ENCODE data around the gene CHST5.
A peak's percentile ranks its signal among the peaks of the same experiment; 100 is the strongest.

Gene CHST5

DNA sequence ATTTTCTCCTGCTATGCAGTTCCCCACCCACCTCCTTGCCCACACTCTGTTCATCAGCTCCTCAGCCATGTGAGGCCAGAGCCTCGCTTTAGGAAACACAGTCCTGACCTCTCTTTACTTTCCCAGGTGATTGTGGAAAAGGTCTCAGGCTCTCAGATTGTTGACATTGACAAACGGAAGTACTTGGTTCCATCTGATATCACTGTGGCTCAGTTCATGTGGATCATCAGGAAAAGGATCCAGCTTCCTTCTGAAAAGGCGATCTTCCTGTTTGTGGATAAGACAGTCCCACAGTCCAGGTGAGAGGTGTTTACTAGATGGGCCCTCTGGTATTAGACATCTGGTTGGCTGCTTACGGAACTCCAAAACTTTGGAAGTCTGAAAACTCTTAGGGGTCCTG is 32.0 kb upstream of the CHST5 start:
- Histone ChIP-seq H3K36me3 (ENCODE audit: control insufficient read depth in 2 of 2, insufficient read depth in 2 of 2, low read length in 2 of 2) (peaks cover 28 to 45% of the 10 kb centered on the region in 2 donors), H3K4me3 (ENCODE audit: low read length in 2 of 2) (peak overlapping the region in 1 of 2 donors; percentile 20), H3K9ac (ENCODE audit: low read depth in 1 of 2, low read length in 2 of 2) (no peak overlapping the region), H3K9me3 (ENCODE audit: control insufficient read depth in 2 of 2, low read length in 2 of 2) (no peaks in the 10 kb centered on the region), H3K27me3 (ENCODE audit: control insufficient read depth in 2 of 2, insufficient read depth in 2 of 2, low read length in 2 of 2) (no peaks in the 10 kb centered on the region), H3K27ac (ENCODE audit: low read depth in 2 of 2, low read length in 2 of 2) (no peak overlapping the region), H3K4me1 (ENCODE audit: control insufficient read depth in 2 of 2, insufficient read depth in 2 of 2, low read length in 2 of 2) (peaks cover 18 to 22% of the 10 kb centered on the region in 2 donors)

DNA sequence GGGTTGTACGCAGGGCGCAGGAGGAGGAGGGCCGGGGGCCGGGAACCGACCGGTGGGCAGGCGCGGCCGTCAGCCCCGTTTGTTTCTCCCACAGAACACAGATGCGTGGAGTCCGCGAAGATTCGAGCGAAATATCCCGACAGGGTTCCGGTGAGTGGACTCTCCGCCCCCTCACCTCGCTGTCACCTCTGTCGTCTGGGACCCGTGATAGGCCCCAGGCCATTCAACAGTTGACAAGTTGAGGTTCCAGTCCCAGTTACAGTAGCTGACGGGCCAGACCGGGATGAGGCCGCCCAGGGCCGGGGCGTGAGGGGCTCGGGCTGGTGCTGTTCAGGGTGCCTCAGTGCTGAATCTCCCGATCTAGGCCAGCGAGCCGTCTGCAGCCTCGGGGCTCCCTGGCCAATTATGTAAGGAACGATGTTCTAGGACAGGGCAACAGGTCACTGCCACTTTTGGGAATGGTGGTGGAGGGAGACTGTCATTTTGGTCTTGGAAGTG is 30.9 kb upstream of the CHST5 start:
- Histone ChIP-seq H3K36me3 (ENCODE audit: control insufficient read depth in 2 of 2, insufficient read depth in 2 of 2, low read length in 2 of 2) (peaks cover 20 to 34% of the 10 kb centered on the region in 2 donors), H3K4me1 (ENCODE audit: control insufficient read depth in 2 of 2, insufficient read depth in 2 of 2, low read length in 2 of 2) (peaks cover 18 to 22% of the 10 kb centered on the region in 2 donors), H3K9ac (ENCODE audit: low read depth in 1 of 2, low read length in 2 of 2) (peak overlapping the region; percentile 83 to 86), H3K4me3 (ENCODE audit: low read length in 2 of 2) (peak overlapping the region; percentile 83 to 91), H3K27me3 (ENCODE audit: control insufficient read depth in 2 of 2, insufficient read depth in 2 of 2, low read length in 2 of 2) (no peaks in the 10 kb centered on the region), H3K9me3 (ENCODE audit: control insufficient read depth in 2 of 2, low read length in 2 of 2) (no peaks in the 10 kb centered on the region), H3K27ac (ENCODE audit: low read depth in 2 of 2, low read length in 2 of 2) (peak overlapping the region; percentile 76)

DNA sequence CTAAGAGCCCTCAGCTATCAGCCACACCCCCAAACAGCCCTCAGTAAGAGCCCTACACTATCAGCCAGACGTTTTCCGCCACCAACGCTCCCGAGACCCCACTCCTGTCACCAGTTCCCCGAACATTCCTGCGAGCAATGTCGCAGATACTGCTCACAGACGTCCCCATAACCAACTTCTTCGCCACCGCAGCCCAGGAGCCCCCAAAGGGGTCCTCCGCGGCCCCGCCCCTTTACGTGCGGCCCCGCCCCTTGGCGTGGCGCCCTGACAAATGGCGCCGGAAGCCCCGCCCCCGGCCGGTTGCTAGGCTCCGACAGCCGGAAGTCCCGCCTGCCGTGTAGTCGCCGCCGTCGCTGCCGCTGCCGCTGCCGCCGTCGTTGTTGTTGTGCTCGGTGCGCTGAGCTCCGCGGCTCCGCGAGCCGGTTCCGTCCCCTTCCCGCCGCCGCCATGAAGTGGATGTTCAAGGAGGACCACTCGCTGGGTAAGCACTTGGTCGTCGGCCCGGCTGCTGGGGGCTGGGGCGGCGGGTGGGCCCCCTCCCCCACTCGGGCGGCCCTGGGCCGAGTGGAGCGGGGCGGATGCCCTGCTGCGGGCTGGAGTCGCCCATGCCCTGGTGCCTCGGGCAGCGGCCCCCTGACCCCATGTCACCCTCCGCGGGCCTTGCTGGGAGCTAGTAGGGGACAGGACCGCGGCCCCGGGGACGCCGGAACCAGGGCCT is 30.3 kb upstream of the CHST5 start, which contains the start of gene GABARAPL2:
Gene GABARAPL2, plus strand, starts transcription at position 340 of the 718 bp plus-strand sequence. Its CDS starts 108 bp downstream, at position 448.
- Histone ChIP-seq H3K4me1 (ENCODE audit: control insufficient read depth in 2 of 2, insufficient read depth in 2 of 2, low read length in 2 of 2) (peaks cover 18 to 22% of the 10 kb centered on the region in 2 donors), H3K4me3 (ENCODE audit: low read length in 2 of 2) (peak within 1 kb of the TSS; percentile 83 to 91), H3K9ac (ENCODE audit: low read depth in 1 of 2, low read length in 2 of 2) (peak within 1 kb of the TSS; percentile 86 to 88), H3K9me3 (ENCODE audit: control insufficient read depth in 2 of 2, low read length in 2 of 2) (no peaks in the 10 kb centered on the region), H3K36me3 (ENCODE audit: control insufficient read depth in 2 of 2, insufficient read depth in 2 of 2, low read length in 2 of 2) (peaks cover 18 to 32% of the 10 kb centered on the region in 2 donors), H3K27me3 (ENCODE audit: control insufficient read depth in 2 of 2, insufficient read depth in 2 of 2, low read length in 2 of 2) (peaks cover 0 to 1% of the 10 kb centered on the region in 2 donors), H3K27ac (ENCODE audit: low read depth in 2 of 2, low read length in 2 of 2) (peak within 1 kb of the TSS; percentile 76)

DNA sequence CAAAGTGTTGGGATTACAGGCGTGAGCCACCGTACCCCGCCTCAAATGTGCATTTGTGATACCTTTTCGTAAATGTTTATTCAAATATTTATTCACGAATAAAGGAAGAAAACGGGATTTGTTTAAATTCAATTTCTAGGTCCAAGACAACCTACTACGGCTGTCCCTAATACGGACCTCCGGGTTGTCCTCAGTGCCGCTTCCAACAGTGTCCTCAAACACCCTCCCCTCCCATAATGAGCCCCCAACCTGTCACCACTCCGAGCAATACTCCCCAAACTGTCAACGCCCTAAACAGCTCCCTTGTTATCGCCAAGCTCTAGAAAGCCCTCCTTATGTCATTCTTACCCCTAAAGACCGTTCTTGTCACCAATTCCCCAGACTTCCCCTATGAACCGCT is 29.7 kb upstream of the CHST5 start:
- Histone ChIP-seq H3K4me3 (ENCODE audit: low read length in 2 of 2) (peak overlapping the region; percentile 83 to 91), H3K27ac (ENCODE audit: low read depth in 2 of 2, low read length in 2 of 2) (peak overlapping the region; percentile 76), H3K9me3 (ENCODE audit: control insufficient read depth in 2 of 2, low read length in 2 of 2) (no peaks in the 10 kb centered on the region), H3K4me1 (ENCODE audit: control insufficient read depth in 2 of 2, insufficient read depth in 2 of 2, low read length in 2 of 2) (peaks cover 18 to 22% of the 10 kb centered on the region in 2 donors), H3K36me3 (ENCODE audit: control insufficient read depth in 2 of 2, insufficient read depth in 2 of 2, low read length in 2 of 2) (peaks cover 16 to 27% of the 10 kb centered on the region in 2 donors), H3K27me3 (ENCODE audit: control insufficient read depth in 2 of 2, insufficient read depth in 2 of 2, low read length in 2 of 2) (peaks cover 0 to 2% of the 10 kb centered on the region in 2 donors), H3K9ac (ENCODE audit: low read depth in 1 of 2, low read length in 2 of 2) (peak overlapping the region; percentile 86 to 88)

DNA sequence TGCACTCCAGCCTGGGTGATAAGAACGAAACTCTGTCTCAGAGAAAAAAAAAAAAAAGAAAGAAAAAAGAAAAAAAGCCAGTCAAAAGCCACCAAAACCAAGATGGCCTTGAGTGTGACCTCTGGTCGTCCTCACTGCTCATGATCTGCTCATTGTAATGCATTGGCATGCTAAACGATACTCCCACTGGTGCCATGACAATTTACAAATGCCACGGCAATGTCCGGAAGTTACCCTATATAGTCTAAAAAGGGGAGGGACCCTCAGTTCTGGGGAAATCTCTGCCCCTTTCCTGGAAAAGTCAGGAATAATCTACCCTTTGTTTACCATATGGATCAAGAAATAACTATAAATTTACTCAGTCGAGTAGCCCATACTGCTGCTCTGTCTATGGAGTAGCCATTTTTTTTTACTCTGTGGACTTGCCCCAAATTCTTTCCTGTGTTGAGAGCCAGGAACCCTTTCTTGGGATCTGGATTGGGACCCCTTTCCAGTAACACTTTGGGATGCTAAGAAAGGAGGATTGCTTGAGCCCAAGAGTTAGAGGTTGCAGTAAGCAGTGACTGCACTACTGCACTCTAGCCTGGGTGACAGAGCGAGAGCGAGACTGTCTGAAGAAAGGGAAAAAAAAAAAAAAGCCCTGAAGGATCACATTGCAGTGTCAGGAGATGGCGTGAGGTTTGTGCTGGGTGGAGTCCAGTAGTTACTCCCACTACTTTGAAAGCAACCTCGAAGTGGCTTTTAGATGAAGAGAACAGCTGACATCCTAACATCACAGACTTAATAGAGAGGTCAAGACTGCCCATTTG is 23.9 kb upstream of the CHST5 start:
- Histone ChIP-seq H3K4me3 (ENCODE audit: low read length in 2 of 2) (no peak overlapping the region), H3K9me3 (ENCODE audit: control insufficient read depth in 2 of 2, low read length in 2 of 2) (no peaks in the 10 kb centered on the region), H3K4me1 (ENCODE audit: control insufficient read depth in 2 of 2, insufficient read depth in 2 of 2, low read length in 2 of 2) (peaks cover 4 to 15% of the 10 kb centered on the region in 2 donors), H3K27me3 (ENCODE audit: control insufficient read depth in 2 of 2, insufficient read depth in 2 of 2, low read length in 2 of 2) (peaks cover 0 to 2% of the 10 kb centered on the region in 2 donors), H3K9ac (ENCODE audit: low read depth in 1 of 2, low read length in 2 of 2) (no peak overlapping the region), H3K27ac (ENCODE audit: low read depth in 2 of 2, low read length in 2 of 2) (no peak overlapping the region), H3K36me3 (ENCODE audit: control insufficient read depth in 2 of 2, insufficient read depth in 2 of 2, low read length in 2 of 2) (no peaks in the 10 kb centered on the region)

DNA sequence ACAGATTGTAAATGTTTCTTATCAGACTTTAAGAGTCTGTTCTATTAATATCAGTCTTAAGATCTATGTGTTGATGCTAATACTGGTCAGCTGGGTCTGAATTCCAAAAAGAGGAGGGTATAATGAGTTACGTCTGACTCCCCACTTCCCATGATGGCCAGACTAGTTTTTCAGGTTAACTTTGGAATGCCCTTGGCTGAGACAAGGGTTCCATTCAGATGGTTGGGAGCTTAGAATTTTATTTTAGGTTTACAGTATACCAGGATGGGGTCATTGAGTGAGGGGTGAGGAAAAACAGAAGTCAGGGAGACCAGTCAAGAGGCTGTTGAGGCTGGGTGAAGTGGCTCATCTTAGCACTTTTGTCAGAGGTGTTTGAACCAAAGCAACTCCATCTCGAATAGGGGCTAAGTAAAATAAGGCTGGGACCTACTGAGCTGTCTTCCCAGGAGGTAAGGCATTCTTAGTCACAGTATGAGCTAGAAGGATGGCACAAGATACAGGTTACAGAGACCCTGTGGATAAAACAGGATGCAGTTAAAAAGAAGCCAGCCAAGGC is 23.0 kb upstream of the CHST5 start:
- H3K4me1 ChIP-seq (ENCODE audit: control insufficient read depth in 2 of 2, insufficient read depth in 2 of 2, low read length in 2 of 2), result peaks cover 4 to 15% of the 10 kb centered on the region in 2 donors
- H3K4me3 ChIP-seq (ENCODE audit: low read length in 2 of 2), result no peak overlapping the region
- no peak overlapping the region for H3K27ac ChIP-seq (ENCODE audit: low read depth in 2 of 2, low read length in 2 of 2)
- H3K27me3 ChIP-seq (ENCODE audit: control insufficient read depth in 2 of 2, insufficient read depth in 2 of 2, low read length in 2 of 2), result peaks cover 0 to 2% of the 10 kb centered on the region in 2 donors
- no peak overlapping the region for H3K9ac ChIP-seq (ENCODE audit: low read depth in 1 of 2, low read length in 2 of 2)
- no peaks in the 10 kb centered on the region for H3K36me3 ChIP-seq (ENCODE audit: control insufficient read depth in 2 of 2, insufficient read depth in 2 of 2, low read length in 2 of 2)
- H3K9me3 ChIP-seq (ENCODE audit: control insufficient read depth in 2 of 2, low read length in 2 of 2), result no peaks in the 10 kb centered on the region

DNA sequence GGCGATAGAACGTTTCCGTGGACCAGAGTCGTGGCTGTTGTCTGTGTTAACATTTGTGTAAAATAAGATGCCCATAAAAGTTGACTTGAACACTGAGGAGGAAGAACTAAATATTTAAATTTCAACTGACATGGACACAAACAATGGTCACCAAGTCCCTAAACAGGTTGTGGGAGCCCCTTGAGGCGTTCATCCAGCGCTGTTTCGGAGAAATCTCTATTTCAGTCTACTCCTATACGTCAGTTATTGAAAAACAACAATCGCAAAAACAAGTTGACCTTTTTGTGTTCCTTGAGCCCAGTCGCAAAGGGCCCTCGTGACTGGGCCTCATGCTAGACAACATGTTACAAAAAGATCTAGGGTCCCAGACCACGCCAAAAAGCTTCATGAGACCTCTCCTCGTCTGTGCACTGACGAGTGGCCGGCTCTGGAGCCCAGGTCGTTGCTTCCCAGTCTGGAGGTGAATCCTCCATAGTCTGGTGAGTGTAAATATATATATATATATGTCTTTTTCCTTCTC is 20.6 kb upstream of the CHST5 start:
- Histone ChIP-seq H3K27ac (ENCODE audit: low read depth in 2 of 2, low read length in 2 of 2) (peak overlapping the region; percentile 56 to 71), H3K4me3 (ENCODE audit: low read length in 2 of 2) (peak overlapping the region; percentile 75 to 80), H3K36me3 (ENCODE audit: control insufficient read depth in 2 of 2, insufficient read depth in 2 of 2, low read length in 2 of 2) (no peaks in the 10 kb centered on the region), H3K9me3 (ENCODE audit: control insufficient read depth in 2 of 2, low read length in 2 of 2) (no peaks in the 10 kb centered on the region), H3K27me3 (ENCODE audit: control insufficient read depth in 2 of 2, insufficient read depth in 2 of 2, low read length in 2 of 2) (peaks cover 0 to 2% of the 10 kb centered on the region in 2 donors), H3K9ac (ENCODE audit: low read depth in 1 of 2, low read length in 2 of 2) (peak overlapping the region in 1 of 2 donors; percentile 62), H3K4me1 (ENCODE audit: control insufficient read depth in 2 of 2, insufficient read depth in 2 of 2, low read length in 2 of 2) (peaks cover 4 to 15% of the 10 kb centered on the region in 2 donors)

DNA sequence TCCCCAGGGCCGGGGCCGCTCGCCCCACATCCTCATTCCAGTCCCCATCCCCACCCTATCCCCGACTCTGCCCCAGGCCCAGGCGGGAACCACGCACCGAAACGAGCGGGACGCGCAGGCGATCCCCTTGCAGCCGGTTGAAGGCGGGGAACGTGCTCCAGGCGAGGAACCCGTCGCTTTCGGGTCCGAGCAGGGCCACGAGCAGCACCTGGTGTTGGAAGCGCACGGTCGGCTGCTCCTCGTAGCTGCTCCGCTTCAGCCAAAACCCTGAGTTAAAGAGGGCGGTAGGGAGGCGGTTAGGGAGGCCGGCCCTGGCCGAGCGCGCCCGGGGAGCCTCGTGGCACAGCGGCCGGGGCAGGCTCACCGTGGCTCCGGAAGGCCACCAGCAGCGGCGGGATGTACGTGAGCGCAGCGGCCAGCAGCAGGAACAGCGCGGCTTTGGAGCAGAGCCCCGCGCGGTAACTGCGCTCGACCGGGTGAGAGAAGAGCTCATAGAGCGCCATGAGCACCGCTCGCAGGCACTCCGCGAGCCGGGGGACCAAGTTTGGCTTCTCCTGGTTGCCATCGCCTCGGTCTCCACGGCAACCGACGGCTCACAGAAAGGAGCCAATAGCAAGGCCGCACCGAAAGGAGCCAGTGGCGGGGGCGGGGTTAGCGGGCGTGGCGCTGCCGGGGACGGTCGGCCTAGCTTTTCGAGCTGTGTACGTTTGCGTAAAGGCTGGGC is 20.0 kb upstream of the CHST5 start, which contains the start of gene TMEM231:
Gene TMEM231, minus strand, starts transcription at position 546 of the 724 bp plus-strand sequence. Its CDS starts 43 bp downstream, at position 503.
- no peaks in the 10 kb centered on the region for H3K36me3 ChIP-seq (ENCODE audit: control insufficient read depth in 2 of 2, insufficient read depth in 2 of 2, low read length in 2 of 2)
- H3K9me3 ChIP-seq (ENCODE audit: control insufficient read depth in 2 of 2, low read length in 2 of 2), result no peaks in the 10 kb centered on the region
- peak within 1 kb of the TSS; percentile 56 to 71 for H3K27ac ChIP-seq (ENCODE audit: low read depth in 2 of 2, low read length in 2 of 2)
- peak within 1 kb of the TSS; percentile 62 to 70 for H3K9ac ChIP-seq (ENCODE audit: low read depth in 1 of 2, low read length in 2 of 2)
- peaks cover 4 to 15% of the 10 kb centered on the region in 2 donors for H3K4me1 ChIP-seq (ENCODE audit: control insufficient read depth in 2 of 2, insufficient read depth in 2 of 2, low read length in 2 of 2)
- H3K4me3 ChIP-seq (ENCODE audit: low read length in 2 of 2), result peak within 1 kb of the TSS; percentile 75 to 80
- H3K27me3 ChIP-seq (ENCODE audit: control insufficient read depth in 2 of 2, insufficient read depth in 2 of 2, low read length in 2 of 2), result no peaks in the 10 kb centered on the region

DNA sequence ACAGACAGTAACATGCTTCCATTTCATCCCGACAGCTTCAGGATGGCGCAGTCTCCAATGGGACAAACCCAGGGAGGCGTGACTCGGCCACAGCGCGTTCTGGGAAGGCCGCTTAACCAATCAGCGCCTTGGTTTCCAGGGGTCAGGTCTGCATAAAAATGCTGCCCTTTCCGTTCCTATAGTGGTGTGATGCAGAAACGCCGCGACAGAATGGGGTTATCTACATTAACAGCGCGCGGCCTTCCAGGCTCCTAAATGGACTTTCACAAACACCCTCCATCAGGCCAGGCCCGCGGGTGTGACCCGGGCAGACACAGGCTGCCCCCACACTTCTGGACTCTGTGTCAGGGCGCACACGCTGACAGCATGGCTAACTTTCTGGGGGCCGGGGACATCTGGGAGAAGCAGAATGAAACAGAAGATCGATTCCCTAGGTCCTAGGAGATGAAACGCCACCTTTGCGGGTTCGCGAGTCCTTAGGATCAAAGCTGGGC is 19.4 kb upstream of the CHST5 start:
- Histone ChIP-seq H3K4me3 (ENCODE audit: low read length in 2 of 2) (peak overlapping the region; percentile 75 to 80), H3K27ac (ENCODE audit: low read depth in 2 of 2, low read length in 2 of 2) (peak overlapping the region; percentile 56 to 71), H3K27me3 (ENCODE audit: control insufficient read depth in 2 of 2, insufficient read depth in 2 of 2, low read length in 2 of 2) (no peaks in the 10 kb centered on the region), H3K36me3 (ENCODE audit: control insufficient read depth in 2 of 2, insufficient read depth in 2 of 2, low read length in 2 of 2) (no peaks in the 10 kb centered on the region), H3K4me1 (ENCODE audit: control insufficient read depth in 2 of 2, insufficient read depth in 2 of 2, low read length in 2 of 2) (peaks cover 6 to 15% of the 10 kb centered on the region in 2 donors), H3K9me3 (ENCODE audit: control insufficient read depth in 2 of 2, low read length in 2 of 2) (no peaks in the 10 kb centered on the region), H3K9ac (ENCODE audit: low read depth in 1 of 2, low read length in 2 of 2) (peak overlapping the region; percentile 62 to 70)

All from mucosa of rectum (tissue), 2 donors.